ENCODE results near the gene SP4. TPM values are rescaled to one million over a fixed set of nuclear protein-coding genes. Genes with fewer than 3 reads are reported as not detected.

Gene SP4
- total RNA-seq, 1 experiment from 2014 or later, result 4.4 TPM

DNA sequence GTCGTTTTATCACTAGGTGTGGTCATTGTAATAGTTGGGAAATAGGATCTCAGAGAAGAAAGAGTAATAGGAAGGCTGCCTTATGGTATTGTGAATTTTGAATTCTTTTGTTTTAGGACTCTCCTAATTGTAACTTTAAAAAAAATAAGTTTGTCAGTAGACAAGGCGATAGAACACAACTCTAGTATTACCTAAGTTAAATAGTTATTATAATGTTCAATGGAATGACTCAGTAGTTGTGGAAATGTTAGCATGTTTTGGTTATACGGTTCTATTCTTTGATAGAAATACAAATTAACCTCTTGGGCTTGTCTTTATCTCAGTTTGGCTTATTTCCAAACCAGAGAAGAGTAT lies 116.4 kb downstream of the SP4 start:
- no TSS peak for BruUV-seq (replicated peaks)
- no peak for DNase-seq (ENCODE audit: unreplicated experiment)
- H3K4me1 Mint-ChIP-seq (ENCODE audit: insufficient read depth, unreplicated experiment), result peaks cover 6% of the 10 kb centered on the region
- peak overlapping the region; percentile 75 for H3K4me3 Mint-ChIP-seq (ENCODE audit: unreplicated experiment)
- H3K27me3 Mint-ChIP-seq (ENCODE audit: insufficient read depth, unreplicated experiment), result no peaks in the 10 kb centered on the region
- POLR2A ChIA-PET, result no interaction called here
- no peak overlapping the region for H3K27ac Mint-ChIP-seq (ENCODE audit: low read depth, unreplicated experiment)
- no peaks in the 10 kb centered on the region for H3K9me3 Mint-ChIP-seq (ENCODE audit: unreplicated experiment)
- TF ChIP-seq, protein P1, sequence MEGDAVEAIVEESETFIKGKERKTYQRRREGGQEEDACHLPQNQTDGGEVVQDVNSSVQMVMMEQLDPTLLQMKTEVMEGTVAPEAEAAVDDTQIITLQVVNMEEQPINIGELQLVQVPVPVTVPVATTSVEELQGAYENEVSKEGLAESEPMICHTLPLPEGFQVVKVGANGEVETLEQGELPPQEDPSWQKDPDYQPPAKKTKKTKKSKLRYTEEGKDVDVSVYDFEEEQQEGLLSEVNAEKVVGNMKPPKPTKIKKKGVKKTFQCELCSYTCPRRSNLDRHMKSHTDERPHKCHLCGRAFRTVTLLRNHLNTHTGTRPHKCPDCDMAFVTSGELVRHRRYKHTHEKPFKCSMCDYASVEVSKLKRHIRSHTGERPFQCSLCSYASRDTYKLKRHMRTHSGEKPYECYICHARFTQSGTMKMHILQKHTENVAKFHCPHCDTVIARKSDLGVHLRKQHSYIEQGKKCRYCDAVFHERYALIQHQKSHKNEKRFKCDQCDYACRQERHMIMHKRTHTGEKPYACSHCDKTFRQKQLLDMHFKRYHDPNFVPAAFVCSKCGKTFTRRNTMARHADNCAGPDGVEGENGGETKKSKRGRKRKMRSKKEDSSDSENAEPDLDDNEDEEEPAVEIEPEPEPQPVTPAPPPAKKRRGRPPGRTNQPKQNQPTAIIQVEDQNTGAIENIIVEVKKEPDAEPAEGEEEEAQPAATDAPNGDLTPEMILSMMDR (IDR thresholded peaks at IDR 0.05; ENCODE audit: unreplicated experiment), result no peak
- H3K36me3 Mint-ChIP-seq (ENCODE audit: insufficient read depth, unreplicated experiment), result no peaks in the 10 kb centered on the region
- CTCF ChIA-PET, result no interaction called here
- intact Hi-C loops (cut with micrococcal nuclease), result loop anchor here (10.0 kb wide), 1 partner anchor 221 kb away; no protein-coding TSS in a partner anchor

DNA sequence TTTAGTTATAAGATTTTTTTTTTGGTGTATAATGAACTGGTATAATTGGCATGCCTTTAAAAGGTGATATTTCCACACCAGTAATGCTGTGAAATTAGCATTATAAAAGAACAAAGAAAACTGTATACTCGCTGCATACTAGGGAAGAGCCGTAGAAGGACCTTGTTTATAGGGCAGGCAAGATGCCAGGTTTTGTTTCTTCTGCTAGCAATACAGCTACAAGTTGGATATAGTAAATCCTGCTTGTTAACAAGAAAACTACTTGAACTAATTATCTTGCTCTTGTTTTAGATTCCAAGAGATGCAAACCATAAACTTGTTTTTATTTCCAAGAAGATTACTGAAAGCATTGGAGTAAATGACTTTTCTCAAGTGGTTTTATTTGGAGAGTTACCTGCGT lies 116.8 kb downstream of the SP4 start:
- intact Hi-C loops (cut with micrococcal nuclease), result loop anchor here (10.0 kb wide), 1 partner anchor 220 kb away; no protein-coding TSS in a partner anchor
- no peak for DNase-seq (ENCODE audit: unreplicated experiment)
- ChIA-PET POLR2A (no interaction called here), CTCF (interaction anchor here (0.6 to 0.8 kb wide), 2 partner anchors 28 to 262 kb away, joined by 4 read pairs; no protein-coding TSS in a partner anchor)
- peaks cover 6% of the 10 kb centered on the region for H3K4me1 Mint-ChIP-seq (ENCODE audit: insufficient read depth, unreplicated experiment)
- TF ChIP-seq, protein P1 (IDR thresholded peaks at IDR 0.05; ENCODE audit: unreplicated experiment), result no peak
- no peaks in the 10 kb centered on the region for H3K27me3 Mint-ChIP-seq (ENCODE audit: insufficient read depth, unreplicated experiment)
- no TSS peak for BruUV-seq (replicated peaks)
- H3K4me3 Mint-ChIP-seq (ENCODE audit: unreplicated experiment), result no peak overlapping the region
- H3K36me3 Mint-ChIP-seq (ENCODE audit: insufficient read depth, unreplicated experiment), result no peaks in the 10 kb centered on the region
- H3K27ac Mint-ChIP-seq (ENCODE audit: low read depth, unreplicated experiment), result no peak overlapping the region
- H3K9me3 Mint-ChIP-seq (ENCODE audit: unreplicated experiment), result no peaks in the 10 kb centered on the region

DNA sequence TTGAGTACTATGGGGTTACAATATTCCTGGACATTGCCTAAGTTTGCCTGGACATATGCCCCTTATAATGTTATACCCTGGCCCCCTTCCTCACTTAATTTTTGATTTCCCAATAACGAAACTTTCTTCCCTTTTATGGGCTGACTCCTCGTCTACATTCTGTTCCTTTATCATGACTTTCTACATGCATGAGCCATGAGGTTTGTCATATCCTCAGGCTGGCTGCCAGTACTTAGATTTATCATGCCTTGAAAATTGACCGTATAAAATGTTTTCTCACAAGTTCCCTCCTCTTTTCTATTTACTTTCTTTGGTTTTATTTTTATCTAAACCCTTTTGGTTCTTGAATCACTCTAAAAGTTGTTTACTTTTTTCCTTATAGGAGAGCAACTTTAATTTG lies 119.6 kb downstream of the SP4 start:
- DNase-seq (ENCODE audit: unreplicated experiment), result no peak
- Mint-ChIP-seq H3K4me1 (ENCODE audit: insufficient read depth, unreplicated experiment) (peaks cover 21% of the 10 kb centered on the region), H3K4me3 (ENCODE audit: unreplicated experiment) (no peak overlapping the region)

DNA sequence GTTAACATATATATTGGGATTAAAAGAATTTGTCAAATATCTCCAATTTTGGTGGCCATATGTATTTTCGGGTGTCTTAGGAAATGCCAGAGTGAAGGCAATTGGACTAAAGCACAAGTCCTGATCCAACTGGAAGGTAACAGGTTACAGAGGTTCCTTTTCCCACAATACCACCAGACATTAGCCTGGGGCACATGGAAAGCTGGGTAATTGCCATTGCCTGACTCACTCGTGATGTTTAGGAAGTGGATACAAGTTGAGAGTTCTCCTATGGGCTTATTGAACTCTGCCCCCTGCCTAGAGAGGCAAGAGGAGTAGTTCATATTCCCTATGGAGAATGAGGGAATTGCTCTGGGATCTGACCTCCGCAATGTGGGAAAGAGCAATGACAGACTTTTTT lies 120.6 kb downstream of the SP4 start:
- no peaks in the 10 kb centered on the region for H3K9me3 Mint-ChIP-seq (ENCODE audit: unreplicated experiment)
- intact Hi-C loops (cut with micrococcal nuclease), result loop anchor here (10.0 kb wide), 1 partner anchor 216 kb away; no protein-coding TSS in a partner anchor
- peak; percentile 69 for DNase-seq (ENCODE audit: unreplicated experiment)
- no peak overlapping the region for H3K27ac Mint-ChIP-seq (ENCODE audit: low read depth, unreplicated experiment)
- CTCF ChIA-PET, result no interaction called here
- H3K4me1 Mint-ChIP-seq (ENCODE audit: insufficient read depth, unreplicated experiment), result peaks cover 21% of the 10 kb centered on the region
- no peaks in the 10 kb centered on the region for H3K36me3 Mint-ChIP-seq (ENCODE audit: insufficient read depth, unreplicated experiment)
- H3K4me3 Mint-ChIP-seq (ENCODE audit: unreplicated experiment), result no peak overlapping the region
- POLR2A ChIA-PET, result interaction anchor here (0.9 kb wide), 1 partner anchor 37 kb away, joined by 3 read pairs; no protein-coding TSS in a partner anchor
- BruUV-seq (replicated peaks), result no TSS peak
- no peaks in the 10 kb centered on the region for H3K27me3 Mint-ChIP-seq (ENCODE audit: insufficient read depth, unreplicated experiment)
- TF ChIP-seq, protein P1 (IDR thresholded peaks at IDR 0.05; ENCODE audit: unreplicated experiment), result no peak

More for the DNA sequence above, 119.6 kb downstream of the SP4 start:
- Mint-ChIP-seq H3K27ac (ENCODE audit: low read depth, unreplicated experiment) (no peak overlapping the region), H3K9me3 (ENCODE audit: unreplicated experiment) (no peaks in the 10 kb centered on the region), H3K27me3 (ENCODE audit: insufficient read depth, unreplicated experiment) (no peaks in the 10 kb centered on the region), H3K36me3 (ENCODE audit: insufficient read depth, unreplicated experiment) (no peaks in the 10 kb centered on the region)
- POLR2A ChIA-PET, result no interaction called here
- BruUV-seq (replicated peaks), result no TSS peak
- intact Hi-C loops (cut with micrococcal nuclease), result loop anchor here (10.0 kb wide), 1 partner anchor 217 kb away; no protein-coding TSS in a partner anchor
- CTCF ChIA-PET, result no interaction called here
- TF ChIP-seq, protein P1 (IDR thresholded peaks at IDR 0.05; ENCODE audit: unreplicated experiment), result no peak

Data from MCF 10A (cell line).